ENCODE results near the gene LSM3. TPM values are rescaled to one million over a fixed set of nuclear protein-coding genes. Genes with fewer than 3 reads are reported as not detected.

Gene LSM3
- total RNA-seq, 2 donors from 2014 or later: 15.0 to 15.4 TPM

- peaks cover 0 to 75% of the 10 kb centered on the region in 2 donors for H3K4me1 ChIP-seq
- DNase-seq (ENCODE audit: low spot score): peak; percentile 89
- H3K27ac ChIP-seq: peak overlapping the region; percentile 86 to 93
- no peaks in the 10 kb centered on the region for H3K27me3 ChIP-seq
- TF ChIP-seq CTCF (IDR thresholded peaks at IDR 0.05): no peak
- peak overlapping the region in 1 of 2 donors; percentile 36 for H3K4me3 ChIP-seq
- H3K36me3 ChIP-seq: peaks cover 51% of the 10 kb centered on the region
- H3K9me3 ChIP-seq: no peaks in the 10 kb centered on the region
These were observed 34.1 kb upstream of the LSM3 start for GRCh38 chr3:14144423-14145075.

DNA sequence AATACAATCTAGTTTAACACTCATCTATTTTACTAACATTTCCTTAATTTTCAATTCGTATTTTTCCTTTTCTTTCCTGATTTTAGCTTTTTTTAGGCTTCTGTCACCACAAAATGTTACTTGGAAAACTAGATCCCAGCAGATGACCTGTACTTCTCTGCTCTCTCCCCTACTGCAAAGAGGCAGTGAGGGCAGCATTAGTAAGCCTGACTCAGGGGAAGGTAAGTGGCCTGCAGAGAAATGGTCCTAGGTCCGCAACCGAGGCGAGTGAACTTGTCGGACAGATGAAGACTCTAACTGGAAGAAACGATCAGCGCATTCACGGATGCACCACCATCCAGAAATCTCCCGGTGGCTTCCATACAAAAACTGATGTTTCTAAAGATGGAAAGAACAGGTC lies 33.4 kb upstream of the LSM3 start:
- peaks cover 0 to 75% of the 10 kb centered on the region in 2 donors for H3K4me1 ChIP-seq
- H3K9me3 ChIP-seq: no peaks in the 10 kb centered on the region
- H3K27ac ChIP-seq: peak overlapping the region; percentile 86 to 93
- H3K36me3 ChIP-seq: peaks cover 44% of the 10 kb centered on the region
- H3K27me3 ChIP-seq: no peaks in the 10 kb centered on the region
- peak overlapping the region in 1 of 2 donors; percentile 36 for H3K4me3 ChIP-seq
- TF ChIP-seq CTCF (IDR thresholded peaks at IDR 0.05): no peak
- no peak for DNase-seq (ENCODE audit: low spot score)

- H3K36me3 ChIP-seq: peaks cover 41% of the 10 kb centered on the region
- DNase-seq (ENCODE audit: low spot score): peak; percentile 58
- peak overlapping the region; percentile 86 to 93 for H3K27ac ChIP-seq
- peaks cover 0 to 69% of the 10 kb centered on the region in 2 donors for H3K4me1 ChIP-seq
- H3K4me3 ChIP-seq: no peak overlapping the region
- no peaks in the 10 kb centered on the region for H3K9me3 ChIP-seq
- no peaks in the 10 kb centered on the region for H3K27me3 ChIP-seq
- no peak for TF ChIP-seq CTCF (IDR thresholded peaks at IDR 0.05)
These were observed 32.8 kb upstream of the LSM3 start for GRCh38 chr3:14145670-14146380.

DNA sequence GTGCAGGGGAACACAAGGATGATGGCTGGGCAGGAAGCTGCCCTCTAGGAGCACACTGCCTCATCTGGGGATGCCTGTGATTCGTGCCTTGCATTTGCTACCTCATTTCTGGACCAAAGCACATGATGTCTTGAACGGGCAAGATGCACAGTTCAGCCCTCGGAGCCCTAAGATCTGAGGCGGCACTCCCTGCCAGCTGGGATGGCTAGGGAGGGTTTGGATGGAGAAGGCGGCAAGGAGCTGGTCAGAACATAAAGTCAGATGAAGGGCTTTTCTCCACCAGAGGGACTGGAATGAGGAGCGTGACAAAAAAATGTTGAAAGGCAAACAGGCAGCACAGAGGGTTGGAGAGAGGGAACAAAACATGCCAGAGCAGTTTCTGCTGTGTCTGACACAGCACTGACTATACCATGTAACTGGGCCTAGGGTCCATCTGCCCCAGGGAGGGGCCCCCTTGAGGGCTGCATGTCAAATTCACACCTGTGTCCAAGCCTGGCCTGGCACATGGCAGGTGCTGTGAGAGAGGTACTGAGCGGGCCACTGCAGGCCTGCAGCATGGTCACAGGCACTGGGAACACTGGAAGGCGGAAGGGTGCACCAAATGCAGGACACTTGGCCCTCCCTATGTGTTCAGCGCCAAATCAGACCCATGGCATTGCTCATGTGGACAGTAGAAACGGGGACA lies 32.1 kb upstream of the LSM3 start:
- no peak overlapping the region for H3K4me3 ChIP-seq
- peak; percentile 50 for DNase-seq (ENCODE audit: low spot score)
- no peaks in the 10 kb centered on the region for H3K27me3 ChIP-seq
- H3K27ac ChIP-seq: peak overlapping the region; percentile 86 to 93
- TF ChIP-seq CTCF (IDR thresholded peaks at IDR 0.05): no peak
- no peaks in the 10 kb centered on the region for H3K9me3 ChIP-seq
- H3K36me3 ChIP-seq: peaks cover 41% of the 10 kb centered on the region
- H3K4me1 ChIP-seq: peaks cover 0 to 62% of the 10 kb centered on the region in 2 donors

- no peak for TF ChIP-seq CTCF (IDR thresholded peaks at IDR 0.05)
- Histone ChIP-seq H3K9me3 (no peaks in the 10 kb centered on the region), H3K27me3 (no peaks in the 10 kb centered on the region), H3K4me1 (peaks cover 0 to 57% of the 10 kb centered on the region in 2 donors), H3K27ac (peak overlapping the region; percentile 86 to 93), H3K36me3 (peaks cover 42% of the 10 kb centered on the region), H3K4me3 (no peak overlapping the region)
- DNase-seq (ENCODE audit: low spot score): no peak
These were observed 31.6 kb upstream of the LSM3 start for GRCh38 chr3:14147066-14147435.

Data from right atrium auricular region (tissue), 2 donors.